ENCODE data around the gene SLC7A6OS.
"Not testable (repeated sequence)": the region's sequence is repeated elsewhere in the genome, so short reads cannot be mapped to it uniquely, and the experiment has no call there.

Gene SLC7A6OS

GRCh38 chr16:68297908-68298307 is 12.8 kb downstream of the SLC7A6OS start:
- no peak for DNase-seq

- DNase-seq = no peak
Observed at GRCh38 chr16:68296693-68297092, 14.1 kb downstream of the SLC7A6OS start.

- DNase-seq = no peak
Observed at GRCh38 chr16:68296291-68296690, 14.5 kb downstream of the SLC7A6OS start.

- no peak for DNase-seq
Observed at GRCh38 chr16:68292425-68292824, 18.3 kb downstream of the SLC7A6OS start.

- DNase-seq = no peak
Observed at GRCh38 chr16:68291227-68291626, 19.5 kb downstream of the SLC7A6OS start.

- no peak for DNase-seq
Observed at GRCh38 chr16:68290450-68290849, 20.3 kb downstream of the SLC7A6OS start.

GRCh38 chr16:68289621-68290329 is 21.0 kb downstream of the SLC7A6OS start:
- DNase-seq = no peak

GRCh38 chr16:68289202-68289601 is 21.5 kb downstream of the SLC7A6OS start:
- no peak for DNase-seq

- DNase-seq = not testable (repeated sequence)
Observed at GRCh38 chr16:68288796-68289195, 21.9 kb downstream of the SLC7A6OS start.

- DNase-seq = no peak
Observed at GRCh38 chr16:68288252-68288650, 22.5 kb downstream of the SLC7A6OS start.

GRCh38 chr16:68287276-68288251 is 23.2 kb downstream of the SLC7A6OS start:
- no peak for DNase-seq

- no peak for DNase-seq
Observed at GRCh38 chr16:68286153-68287074, 24.3 kb downstream of the SLC7A6OS start.

- no peak for DNase-seq
Observed at GRCh38 chr16:68285683-68286082, 25.1 kb downstream of the SLC7A6OS start.

GRCh38 chr16:68284847-68285246 is 25.9 kb downstream of the SLC7A6OS start:
- no peak for DNase-seq

- DNase-seq = no peak
Observed at GRCh38 chr16:68283801-68284598, 26.7 kb downstream of the SLC7A6OS start.

- DNase-seq = no peak
Observed at GRCh38 chr16:68283346-68283745, 27.4 kb downstream of the SLC7A6OS start.

GRCh38 chr16:68282064-68282452 is 28.7 kb downstream of the SLC7A6OS start:
- no peak for DNase-seq

GRCh38 chr16:68281368-68282063 is 29.2 kb downstream of the SLC7A6OS start:
- DNase-seq = no peak

- DNase-seq = no peak
Observed at GRCh38 chr16:68279726-68280558, 30.8 kb downstream of the SLC7A6OS start.

GRCh38 chr16:68276223-68276622 is 34.5 kb downstream of the SLC7A6OS start:
- no peak for DNase-seq

All from left hindlimb (tissue), 1 donor.